ENCODE results near the gene MAGIX.

Gene MAGIX

DNA sequence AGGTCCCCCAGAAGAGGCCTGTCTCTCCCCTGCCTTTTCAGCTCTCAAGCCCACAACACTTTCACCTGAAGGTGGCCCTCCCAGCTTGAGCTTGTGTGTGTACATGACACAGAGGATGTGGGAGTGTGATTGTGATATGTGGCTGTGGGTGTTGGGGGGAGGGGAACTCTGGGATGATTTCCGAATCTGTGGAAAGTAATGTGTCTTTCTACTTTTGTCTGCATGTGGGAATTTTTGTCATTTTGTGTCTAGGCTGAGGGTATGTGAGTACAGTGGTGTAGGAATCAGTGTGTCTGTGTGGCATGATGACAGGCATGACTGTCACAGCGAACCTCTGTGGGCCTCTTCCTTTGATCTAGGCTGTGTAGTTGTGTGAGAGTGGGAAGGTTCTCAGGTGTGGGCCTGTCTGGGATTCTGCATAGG, 31.0 kb downstream of the MAGIX start:
- H3K4me1 Mint-ChIP-seq (ENCODE audit: low read depth in 2 of 2): peaks cover 16 to 22% of the 10 kb centered on the region in 2 donors
- no peak for ATAC-seq (replicated peaks)
- H3K9me3 Mint-ChIP-seq: no peaks in the 10 kb centered on the region
- peaks cover 9% of the 10 kb centered on the region for H3K36me3 Mint-ChIP-seq (ENCODE audit: insufficient read depth)
- no peak for DNase-seq
- H3K27me3 Mint-ChIP-seq: no peaks in the 10 kb centered on the region
- H3K27ac Mint-ChIP-seq: no peak overlapping the region
- no peak overlapping the region for H3K4me3 Mint-ChIP-seq

- no peak overlapping the region for H3K27ac Mint-ChIP-seq
These were observed 35.1 kb downstream of the MAGIX start for GRCh38 chrX:49197543-49198087.

GRCh38 chrX:49198540-49199314, 36.2 kb downstream of the MAGIX start:
- H3K27me3 Mint-ChIP-seq: no peaks in the 10 kb centered on the region
- peak overlapping the region in 1 of 2 donors; percentile 16 for H3K27ac Mint-ChIP-seq
- no peak for DNase-seq
- no peaks in the 10 kb centered on the region for H3K36me3 Mint-ChIP-seq (ENCODE audit: insufficient read depth)
- H3K4me3 Mint-ChIP-seq: peak overlapping the region; percentile 19 to 42
- H3K9me3 Mint-ChIP-seq: no peaks in the 10 kb centered on the region
- no peak for ATAC-seq (replicated peaks)
- H3K4me1 Mint-ChIP-seq (ENCODE audit: low read depth in 2 of 2): peaks cover 3 to 11% of the 10 kb centered on the region in 2 donors

More at GRCh38 chrX:49197543-49198087, 35.1 kb downstream of the MAGIX start:
- no peaks in the 10 kb centered on the region for H3K27me3 Mint-ChIP-seq
- H3K36me3 Mint-ChIP-seq (ENCODE audit: insufficient read depth): no peaks in the 10 kb centered on the region
- no peak for ATAC-seq (replicated peaks)
- no peak for DNase-seq
- H3K4me1 Mint-ChIP-seq (ENCODE audit: low read depth in 2 of 2): peaks cover 11 to 14% of the 10 kb centered on the region in 2 donors
- H3K4me3 Mint-ChIP-seq: no peak overlapping the region
- no peaks in the 10 kb centered on the region for H3K9me3 Mint-ChIP-seq

- H3K27ac Mint-ChIP-seq: no peak overlapping the region
- no peaks in the 10 kb centered on the region for H3K36me3 Mint-ChIP-seq (ENCODE audit: insufficient read depth)
- H3K9me3 Mint-ChIP-seq: no peaks in the 10 kb centered on the region
- H3K27me3 Mint-ChIP-seq: no peaks in the 10 kb centered on the region
- ATAC-seq (replicated peaks) (no peak), DNase-seq (no peak)
- peak overlapping the region; percentile 19 to 42 for H3K4me3 Mint-ChIP-seq
- peaks cover 2 to 10% of the 10 kb centered on the region in 2 donors for H3K4me1 Mint-ChIP-seq (ENCODE audit: low read depth in 2 of 2)
These were observed 36.7 kb downstream of the MAGIX start for GRCh38 chrX:49199315-49199595.

- Mint-ChIP-seq H3K4me1 (ENCODE audit: low read depth in 2 of 2) (peaks cover 2 to 10% of the 10 kb centered on the region in 2 donors), H3K27ac (peak within 1 kb of the TSS; percentile 27 to 72), H3K9me3 (no peaks in the 10 kb centered on the region), H3K27me3 (no peaks in the 10 kb centered on the region), H3K4me3 (peak within 1 kb of the TSS; percentile 42 to 43), H3K36me3 (ENCODE audit: insufficient read depth) (no peaks in the 10 kb centered on the region)
- peak; percentile 99 for ATAC-seq (replicated peaks)
- DNase-seq: peak; percentile 80 to 83 (median 83)
These were observed 37.6 kb downstream of the MAGIX start, which contains the start of gene SYP for GRCh38 chrX:49199906-49200771. Gene SYP, minus strand, starts transcription at chrX:49200193. Its CDS starts 7 bp downstream, at chrX:49200186.

DNA sequence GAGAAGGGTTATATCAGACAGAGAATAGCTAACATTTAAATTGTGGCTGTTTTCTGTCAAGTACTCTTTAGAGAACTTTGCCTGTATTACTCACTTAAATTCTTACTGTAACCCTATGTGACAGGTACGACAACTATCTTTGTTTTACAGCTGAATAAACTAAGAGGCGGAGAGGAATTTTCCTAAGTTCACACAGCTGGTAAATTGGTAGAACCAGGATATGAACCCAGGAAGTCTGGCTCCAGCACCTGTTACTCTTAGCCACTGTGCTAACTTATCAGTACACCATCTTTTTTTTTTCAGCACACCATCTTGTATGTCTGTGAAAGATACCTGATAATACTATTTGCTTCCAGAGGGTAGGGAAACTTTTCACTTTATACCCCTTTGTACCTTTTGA, 39.5 kb downstream of the MAGIX start:
- Mint-ChIP-seq H3K27me3 (no peaks in the 10 kb centered on the region), H3K9me3 (no peaks in the 10 kb centered on the region), H3K4me3 (no peak overlapping the region), H3K27ac (no peak overlapping the region), H3K36me3 (ENCODE audit: insufficient read depth) (no peaks in the 10 kb centered on the region), H3K4me1 (ENCODE audit: low read depth in 2 of 2) (peaks cover 2 to 10% of the 10 kb centered on the region in 2 donors)
- no peak for DNase-seq
- no peak for ATAC-seq (replicated peaks)

DNA sequence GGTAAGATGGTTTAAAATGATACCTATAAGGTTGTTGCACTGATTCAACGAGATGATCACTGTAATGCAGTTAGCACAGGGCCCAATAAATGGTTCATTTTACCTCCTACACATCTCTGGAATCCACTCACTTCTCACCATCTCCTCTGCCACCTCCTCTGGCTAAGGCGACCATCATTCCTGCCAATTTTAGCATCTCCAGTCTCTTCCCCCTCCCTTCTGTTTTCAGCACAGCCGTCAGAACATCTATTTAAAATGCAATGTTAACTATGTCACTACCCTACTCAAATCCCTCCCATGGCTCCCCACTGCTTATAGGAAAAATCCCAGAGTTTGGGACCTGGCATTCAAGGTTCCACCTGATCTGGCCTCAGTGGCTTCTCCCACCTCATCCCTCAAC, 41.0 kb downstream of the MAGIX start:
- H3K27ac Mint-ChIP-seq: no peak overlapping the region
- no peak for DNase-seq
- H3K27me3 Mint-ChIP-seq: no peaks in the 10 kb centered on the region
- no peak for ATAC-seq (replicated peaks)
- H3K4me1 Mint-ChIP-seq (ENCODE audit: low read depth in 2 of 2): peaks cover 0 to 4% of the 10 kb centered on the region in 2 donors
- no peak overlapping the region for H3K4me3 Mint-ChIP-seq
- no peaks in the 10 kb centered on the region for H3K36me3 Mint-ChIP-seq (ENCODE audit: insufficient read depth)
- H3K9me3 Mint-ChIP-seq: no peaks in the 10 kb centered on the region

GRCh38 chrX:49204017-49204416, 41.5 kb downstream of the MAGIX start:
- H3K27me3 Mint-ChIP-seq: no peaks in the 10 kb centered on the region

DNA sequence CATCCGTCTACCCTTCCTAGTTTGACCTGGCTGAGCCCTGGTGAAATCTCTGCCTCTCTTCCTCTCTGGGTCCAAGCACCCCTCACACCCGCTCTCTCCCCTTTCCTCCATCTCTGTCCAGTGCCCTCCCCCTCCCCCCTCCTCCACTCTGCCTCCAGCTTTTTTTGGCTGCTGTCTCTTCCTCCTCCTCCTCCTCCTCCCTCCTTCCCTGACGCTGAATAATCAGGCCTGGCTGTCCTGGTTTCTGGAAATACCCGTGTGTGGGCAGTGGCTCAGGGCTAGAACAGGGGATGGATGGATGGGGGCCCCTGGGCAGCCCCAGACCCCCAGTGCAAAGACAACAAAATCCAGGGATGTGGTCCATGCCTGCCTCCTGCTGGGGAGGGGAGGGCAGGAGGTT, 42.2 kb downstream of the MAGIX start:
- no peak overlapping the region for H3K4me3 Mint-ChIP-seq
- ATAC-seq (replicated peaks) (no peak), DNase-seq (no peak)
- H3K27me3 Mint-ChIP-seq: no peaks in the 10 kb centered on the region
- H3K4me1 Mint-ChIP-seq (ENCODE audit: low read depth in 2 of 2): no peaks in the 10 kb centered on the region
- no peak overlapping the region for H3K27ac Mint-ChIP-seq
- H3K36me3 Mint-ChIP-seq (ENCODE audit: insufficient read depth): no peaks in the 10 kb centered on the region
- H3K9me3 Mint-ChIP-seq: no peaks in the 10 kb centered on the region

More at GRCh38 chrX:49204017-49204416, 41.5 kb downstream of the MAGIX start:
- no peaks in the 10 kb centered on the region for H3K9me3 Mint-ChIP-seq
- no peaks in the 10 kb centered on the region for H3K36me3 Mint-ChIP-seq (ENCODE audit: insufficient read depth)
- no peak overlapping the region for H3K4me3 Mint-ChIP-seq
- ATAC-seq (replicated peaks): no peak
- no peak for DNase-seq
- no peaks in the 10 kb centered on the region for H3K4me1 Mint-ChIP-seq (ENCODE audit: low read depth in 2 of 2)
- no peak overlapping the region for H3K27ac Mint-ChIP-seq

DNA sequence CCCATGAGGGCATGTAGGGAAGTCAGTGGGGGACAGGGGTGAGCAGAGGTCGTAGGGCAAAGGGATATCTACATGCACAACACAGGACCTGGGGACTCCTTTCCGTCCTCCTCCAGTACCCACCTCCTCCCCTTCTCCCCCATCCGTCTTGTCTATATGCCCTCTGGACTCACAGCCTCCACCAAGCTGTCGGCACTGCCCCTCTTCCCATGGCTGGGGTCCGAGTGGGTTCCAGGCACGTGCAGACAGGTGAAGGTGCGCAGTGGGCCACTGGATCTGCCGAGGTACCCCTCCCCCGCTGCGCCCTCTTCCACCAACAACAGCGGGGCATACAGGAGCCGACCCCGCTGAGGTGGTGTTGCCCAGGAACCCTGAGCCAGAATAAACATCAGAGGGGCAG, 42.9 kb downstream of the MAGIX start:
- Mint-ChIP-seq H3K4me3 (no peak overlapping the region), H3K9me3 (no peaks in the 10 kb centered on the region), H3K4me1 (ENCODE audit: low read depth in 2 of 2) (no peaks in the 10 kb centered on the region), H3K36me3 (ENCODE audit: insufficient read depth) (no peaks in the 10 kb centered on the region), H3K27ac (no peak overlapping the region), H3K27me3 (peaks cover 0 to 3% of the 10 kb centered on the region in 2 donors)
- DNase-seq (no peak), ATAC-seq (replicated peaks) (no peak)

DNA sequence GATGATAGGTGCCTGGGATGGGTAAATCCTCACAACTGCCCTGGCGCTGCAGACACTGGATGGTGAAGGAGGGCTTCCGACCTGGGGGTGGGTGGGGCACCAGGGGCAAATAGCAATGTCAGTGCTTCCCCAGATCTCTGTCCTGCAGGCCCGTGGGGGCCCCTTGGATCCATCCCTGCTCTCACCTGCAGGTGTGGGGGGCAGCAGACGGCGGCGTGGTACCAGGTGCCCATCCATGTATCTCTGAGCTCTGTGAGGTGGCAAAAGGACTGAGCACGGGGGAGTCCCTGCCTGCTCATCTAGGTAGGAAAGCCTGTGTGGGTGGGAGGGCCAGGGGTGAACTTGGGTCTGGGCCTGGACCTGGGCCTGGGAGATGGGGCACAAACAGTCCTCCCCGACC, 44.0 kb downstream of the MAGIX start:
- ATAC-seq (replicated peaks) (no peak), DNase-seq (no peak)
- Mint-ChIP-seq H3K27ac (no peak overlapping the region), H3K36me3 (ENCODE audit: insufficient read depth) (no peaks in the 10 kb centered on the region), H3K4me1 (ENCODE audit: low read depth in 2 of 2) (no peaks in the 10 kb centered on the region), H3K27me3 (peaks cover 0 to 14% of the 10 kb centered on the region in 2 donors), H3K9me3 (no peaks in the 10 kb centered on the region), H3K4me3 (no peak overlapping the region)

- H3K27me3 Mint-ChIP-seq: peaks cover 0 to 22% of the 10 kb centered on the region in 2 donors
- no peaks in the 10 kb centered on the region for H3K36me3 Mint-ChIP-seq (ENCODE audit: insufficient read depth)
- H3K9me3 Mint-ChIP-seq: peaks cover 0 to 4% of the 10 kb centered on the region in 2 donors
- DNase-seq (no peak), ATAC-seq (replicated peaks) (no peak)
- H3K27ac Mint-ChIP-seq: no peak overlapping the region
- no peaks in the 10 kb centered on the region for H3K4me1 Mint-ChIP-seq (ENCODE audit: low read depth in 2 of 2)
- H3K4me3 Mint-ChIP-seq: no peak overlapping the region
These were observed 45.8 kb downstream of the MAGIX start for GRCh38 chrX:49208399-49208798.

DNA sequence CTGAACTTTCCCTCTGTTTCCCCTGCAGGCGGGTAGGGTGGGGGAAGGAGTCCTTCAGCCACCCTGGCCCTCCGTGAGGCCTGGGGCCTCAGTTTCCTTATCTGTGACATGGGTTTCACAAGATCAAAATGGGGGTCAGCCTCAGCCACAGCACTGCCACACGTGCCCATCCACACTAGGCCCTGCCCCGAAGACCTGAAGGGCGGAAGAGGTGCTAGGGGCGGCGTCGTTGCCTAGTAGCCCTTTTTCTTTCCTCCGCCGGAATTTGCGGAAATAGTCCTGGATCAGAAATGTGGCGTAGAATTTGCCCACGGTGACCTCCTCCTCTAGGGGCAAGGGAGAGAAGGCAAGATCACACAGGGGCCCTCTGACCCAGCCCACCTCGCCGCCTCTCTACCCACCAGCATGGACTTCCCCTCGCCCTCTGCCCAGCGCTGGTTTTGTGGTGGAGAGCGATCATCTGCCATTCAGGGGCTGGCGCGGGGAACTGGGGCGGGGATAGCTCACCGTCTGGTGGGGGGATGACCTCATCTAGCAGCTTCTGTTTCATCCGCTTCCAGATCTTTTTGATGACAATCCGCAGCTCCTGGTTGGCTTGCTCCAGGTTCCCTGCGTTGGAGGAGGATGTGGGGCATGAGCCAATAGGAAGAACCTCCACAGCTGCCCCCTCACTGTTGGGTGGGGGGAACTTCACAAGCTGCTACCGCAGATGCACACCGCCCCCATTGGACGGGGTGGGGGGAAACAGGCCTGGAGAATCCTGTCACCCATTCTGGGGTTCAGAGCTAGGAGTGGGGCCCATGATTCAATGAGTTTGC, 47.1 kb downstream of the MAGIX start:
- H3K27ac Mint-ChIP-seq: no peak overlapping the region
- DNase-seq (no peak), ATAC-seq (replicated peaks) (no peak)
- peaks cover 0 to 4% of the 10 kb centered on the region in 2 donors for H3K9me3 Mint-ChIP-seq
- H3K4me1 Mint-ChIP-seq (ENCODE audit: low read depth in 2 of 2): no peaks in the 10 kb centered on the region
- no peak overlapping the region for H3K4me3 Mint-ChIP-seq
- H3K36me3 Mint-ChIP-seq (ENCODE audit: insufficient read depth): no peaks in the 10 kb centered on the region
- peaks cover 0 to 22% of the 10 kb centered on the region in 2 donors for H3K27me3 Mint-ChIP-seq

All from effector memory CD8-positive, alpha-beta T cell (primary cell).